Measurements from ENCODE around the gene ITPR1. TPM values are rescaled to one million over a fixed set of nuclear protein-coding genes. Genes with fewer than 3 reads are reported as not detected.
"Not testable (repeated sequence)": the region's sequence is repeated elsewhere in the genome, so short reads cannot be mapped to it uniquely, and the experiment has no call there.

ITPR1 gene
- total RNA-seq, 2 donors from 2014 or later: 254 to 283 TPM

GRCh38 chr3:4596612-4597011, 103.5 kb downstream of the ITPR1 start:
- H3K4me3 ChIP-seq: no peak overlapping the region
- H3K27me3 ChIP-seq (replicated peaks; ENCODE audit: insufficient read depth): no peaks in the 10 kb centered on the region
- no peak for DNase-seq (ENCODE audit: low spot score)
- H3K27ac ChIP-seq: no peak overlapping the region
- no peak for ATAC-seq (ENCODE audit: insufficient number of reproducible peaks, low FRiP score, low read depth)
- H3K9me3 ChIP-seq: no peaks in the 10 kb centered on the region
- no peak for TF ChIP-seq CTCF (IDR thresholded peaks at IDR 0.05)
- H3K4me1 ChIP-seq (ENCODE audit: control insufficient read depth in 1 of 2, low read depth in 2 of 2): peaks cover 6 to 52% of the 10 kb centered on the region in 2 donors
- H3K36me3 ChIP-seq: no peaks in the 10 kb centered on the region

- no peak for TF ChIP-seq CTCF (IDR thresholded peaks at IDR 0.05)
- no peak for DNase-seq (ENCODE audit: low spot score)
- H3K27me3 ChIP-seq (replicated peaks; ENCODE audit: insufficient read depth): no peaks in the 10 kb centered on the region
- no peaks in the 10 kb centered on the region for H3K36me3 ChIP-seq
- H3K9me3 ChIP-seq: no peaks in the 10 kb centered on the region
- no peak overlapping the region for H3K4me3 ChIP-seq
- H3K27ac ChIP-seq: no peak overlapping the region
- no peak for ATAC-seq (ENCODE audit: insufficient number of reproducible peaks, low FRiP score, low read depth)
- peaks cover 9 to 52% of the 10 kb centered on the region in 2 donors for H3K4me1 ChIP-seq (ENCODE audit: control insufficient read depth in 1 of 2, low read depth in 2 of 2)
These were observed 104.2 kb downstream of the ITPR1 start for GRCh38 chr3:4597208-4597985.

GRCh38 chr3:4598232-4598631, 105.1 kb downstream of the ITPR1 start:
- not testable (repeated sequence) for H3K4me3 ChIP-seq; DNase-seq (ENCODE audit: low spot score); H3K36me3 ChIP-seq; ATAC-seq (ENCODE audit: insufficient number of reproducible peaks, low FRiP score, low read depth); H3K9me3 ChIP-seq; H3K27ac ChIP-seq; H3K27me3 ChIP-seq (replicated peaks; ENCODE audit: insufficient read depth)
- peaks cover 9 to 50% of the 10 kb centered on the region in 2 donors for H3K4me1 ChIP-seq (ENCODE audit: control insufficient read depth in 1 of 2, low read depth in 2 of 2)

- ATAC-seq (ENCODE audit: insufficient number of reproducible peaks, low FRiP score, low read depth) (no peak), DNase-seq (ENCODE audit: low spot score) (no peak)
- no peak overlapping the region for H3K4me3 ChIP-seq
- no peaks in the 10 kb centered on the region for H3K36me3 ChIP-seq
- H3K27ac ChIP-seq: no peak overlapping the region
- no peak for TF ChIP-seq CTCF (IDR thresholded peaks at IDR 0.05)
- H3K4me1 ChIP-seq (ENCODE audit: control insufficient read depth in 1 of 2, low read depth in 2 of 2): peaks cover 9 to 50% of the 10 kb centered on the region in 2 donors
- no peaks in the 10 kb centered on the region for H3K9me3 ChIP-seq
- H3K27me3 ChIP-seq (replicated peaks; ENCODE audit: insufficient read depth): no peaks in the 10 kb centered on the region
These were observed 106.5 kb downstream of the ITPR1 start for GRCh38 chr3:4599612-4600011.

GRCh38 chr3:4600493-4600892, 107.3 kb downstream of the ITPR1 start:
- no peak overlapping the region for H3K4me3 ChIP-seq
- no peak for TF ChIP-seq CTCF (IDR thresholded peaks at IDR 0.05)
- no peaks in the 10 kb centered on the region for H3K27me3 ChIP-seq (replicated peaks; ENCODE audit: insufficient read depth)
- H3K4me1 ChIP-seq (ENCODE audit: control insufficient read depth in 1 of 2, low read depth in 2 of 2): peaks cover 9 to 50% of the 10 kb centered on the region in 2 donors
- H3K27ac ChIP-seq: no peak overlapping the region
- H3K36me3 ChIP-seq: no peaks in the 10 kb centered on the region
- DNase-seq (ENCODE audit: low spot score): no peak
- no peak for ATAC-seq (ENCODE audit: insufficient number of reproducible peaks, low FRiP score, low read depth)
- H3K9me3 ChIP-seq: no peaks in the 10 kb centered on the region

GRCh38 chr3:4601892-4602291, 108.7 kb downstream of the ITPR1 start:
- Histone ChIP-seq H3K36me3 (no peaks in the 10 kb centered on the region), H3K4me3 (no peak overlapping the region), H3K9me3 (no peaks in the 10 kb centered on the region), H3K27me3 (replicated peaks; ENCODE audit: insufficient read depth) (no peaks in the 10 kb centered on the region), H3K4me1 (ENCODE audit: control insufficient read depth in 1 of 2, low read depth in 2 of 2) (peaks cover 8 to 50% of the 10 kb centered on the region in 2 donors), H3K27ac (no peak overlapping the region)
- ATAC-seq (ENCODE audit: insufficient number of reproducible peaks, low FRiP score, low read depth) (no peak), DNase-seq (ENCODE audit: low spot score) (no peak)
- TF ChIP-seq CTCF (IDR thresholded peaks at IDR 0.05): no peak

Data from thoracic aorta (tissue), 2 donors.